ENCODE data around the gene DDX20. TPM values are rescaled to one million over a fixed set of nuclear protein-coding genes. Genes with fewer than 3 reads are reported as not detected.

Gene DDX20
- polyA plus RNA-seq, 1 donor from 2014 or later = 26.5 TPM

GRCh38 chr1:111745675-111746613 is 9.8 kb upstream of the DDX20 start:
- no peaks in the 10 kb centered on the region for H3K27me3 ChIP-seq (ENCODE audit: insufficient read depth, low read depth, low read length)
- H3K9me3 ChIP-seq (ENCODE audit: low read length) = no peaks in the 10 kb centered on the region
- H2AFZ ChIP-seq (ENCODE audit: low read depth, low read length) = no peak overlapping the region
- no peak overlapping the region for H3K9ac ChIP-seq (ENCODE audit: low read length)
- H3K27ac ChIP-seq (ENCODE audit: low read length) = no peak overlapping the region
- no peak overlapping the region for H3K4me3 ChIP-seq (ENCODE audit: low read length)
- no peaks in the 10 kb centered on the region for H4K20me1 ChIP-seq (ENCODE audit: insufficient read depth)
- H3K79me2 ChIP-seq (replicated peaks; ENCODE audit: insufficient read depth, low read length) = no peaks in the 10 kb centered on the region
- H3K4me2 ChIP-seq (ENCODE audit: low read length) = no peak overlapping the region
- no peaks in the 10 kb centered on the region for H3K9me2 ChIP-seq (ENCODE audit: insufficient read depth, low read length)
- peaks cover 15% of the 10 kb centered on the region for H3K36me3 ChIP-seq (ENCODE audit: insufficient read depth, low read length)
- H3F3A ChIP-seq (ENCODE audit: insufficient read depth, low read length, poor library complexity, severe bottlenecking) = peaks cover 4% of the 10 kb centered on the region
- TF ChIP-seq CTCF (IDR thresholded peaks at IDR 0.05; ENCODE audit: poor library complexity, severe bottlenecking) = no peak
- no peak for TF ChIP-seq TAF1 (IDR thresholded peaks at IDR 0.05; ENCODE audit: low read depth)
- TF ChIP-seq RAD21 (conservative IDR thresholded peaks at IDR 0.05) = no peak
- TF ChIP-seq EZH2 (IDR thresholded peaks at IDR 0.05; ENCODE audit: borderline replicate concordance, insufficient read depth, low read length, poor library complexity, severe bottlenecking) = no peak
- no peak for TF ChIP-seq POLR2AphosphoS5 (IDR thresholded peaks at IDR 0.05)
- TF ChIP-seq MXI1 (conservative IDR thresholded peaks at IDR 0.05; ENCODE audit: poor library complexity, severe bottlenecking) = no peak
- TF ChIP-seq REST (IDR thresholded peaks at IDR 0.05; ENCODE audit: borderline replicate concordance) = no peak
- no peak for TF ChIP-seq SMC3 (conservative IDR thresholded peaks at IDR 0.05; ENCODE audit: poor library complexity)
- no peak for TF ChIP-seq EP300 (conservative IDR thresholded peaks at IDR 0.05; ENCODE audit: poor library complexity, severe bottlenecking)

DNA sequence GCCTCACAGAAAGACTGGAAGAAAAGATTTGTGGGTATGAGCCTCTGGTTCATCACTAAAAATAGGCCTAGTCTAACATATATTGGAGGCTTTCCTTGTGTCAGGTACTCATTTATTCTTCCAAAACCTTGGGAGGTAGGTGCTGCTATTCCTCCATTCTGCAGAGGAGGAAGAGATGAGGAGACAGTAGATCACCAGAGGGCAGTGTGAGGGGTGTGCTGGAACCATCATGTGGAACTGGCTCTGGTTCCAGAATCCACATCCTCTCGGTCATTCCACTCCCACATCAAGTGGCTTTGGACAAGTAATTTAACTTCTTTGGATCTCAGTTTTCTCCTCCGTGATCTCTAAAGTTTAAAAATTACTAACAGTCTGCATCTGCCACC is 9.1 kb upstream of the DDX20 start:
- Histone ChIP-seq H3F3A (ENCODE audit: insufficient read depth, low read length, poor library complexity, severe bottlenecking) (peaks cover 4% of the 10 kb centered on the region), H2AFZ (ENCODE audit: low read depth, low read length) (no peak overlapping the region), H3K27ac (ENCODE audit: low read length) (no peak overlapping the region), H3K4me2 (ENCODE audit: low read length) (no peak overlapping the region), H4K20me1 (ENCODE audit: insufficient read depth) (no peaks in the 10 kb centered on the region), H3K4me3 (ENCODE audit: low read length) (no peak overlapping the region), H3K27me3 (ENCODE audit: insufficient read depth, low read depth, low read length) (no peaks in the 10 kb centered on the region), H3K79me2 (replicated peaks; ENCODE audit: insufficient read depth, low read length) (no peaks in the 10 kb centered on the region), H3K36me3 (ENCODE audit: insufficient read depth, low read length) (peaks cover 15% of the 10 kb centered on the region), H3K9me2 (ENCODE audit: insufficient read depth, low read length) (no peaks in the 10 kb centered on the region), H3K9me3 (ENCODE audit: low read length) (no peaks in the 10 kb centered on the region), H3K9ac (ENCODE audit: low read length) (no peak overlapping the region)
- no peak for TF ChIP-seq EP300 (conservative IDR thresholded peaks at IDR 0.05; ENCODE audit: poor library complexity, severe bottlenecking)
- no peak for TF ChIP-seq EZH2 (IDR thresholded peaks at IDR 0.05; ENCODE audit: borderline replicate concordance, insufficient read depth, low read length, poor library complexity, severe bottlenecking)
- no peak for TF ChIP-seq SMC3 (conservative IDR thresholded peaks at IDR 0.05; ENCODE audit: poor library complexity)
- TF ChIP-seq TAF1 (IDR thresholded peaks at IDR 0.05; ENCODE audit: low read depth) = no peak
- TF ChIP-seq POLR2AphosphoS5 (IDR thresholded peaks at IDR 0.05) = no peak
- no peak for TF ChIP-seq RAD21 (conservative IDR thresholded peaks at IDR 0.05)
- TF ChIP-seq REST (IDR thresholded peaks at IDR 0.05; ENCODE audit: borderline replicate concordance) = no peak
- no peak for TF ChIP-seq CTCF (IDR thresholded peaks at IDR 0.05; ENCODE audit: poor library complexity, severe bottlenecking)
- TF ChIP-seq MXI1 (conservative IDR thresholded peaks at IDR 0.05; ENCODE audit: poor library complexity, severe bottlenecking) = no peak

Measured in neural cell (in vitro differentiated cells).